ENCODE data around the gene GRM8. TPM values are rescaled to one million over a fixed set of nuclear protein-coding genes. Genes with fewer than 3 reads are reported as not detected.

The GRM8 gene
- total and polyA plus RNA-seq, 9 of the 15 experiments (the other 6 are each of a cell fraction or from before 2014, with no cell fraction given) = 0.13 TPM; not detected in 7

DNA sequence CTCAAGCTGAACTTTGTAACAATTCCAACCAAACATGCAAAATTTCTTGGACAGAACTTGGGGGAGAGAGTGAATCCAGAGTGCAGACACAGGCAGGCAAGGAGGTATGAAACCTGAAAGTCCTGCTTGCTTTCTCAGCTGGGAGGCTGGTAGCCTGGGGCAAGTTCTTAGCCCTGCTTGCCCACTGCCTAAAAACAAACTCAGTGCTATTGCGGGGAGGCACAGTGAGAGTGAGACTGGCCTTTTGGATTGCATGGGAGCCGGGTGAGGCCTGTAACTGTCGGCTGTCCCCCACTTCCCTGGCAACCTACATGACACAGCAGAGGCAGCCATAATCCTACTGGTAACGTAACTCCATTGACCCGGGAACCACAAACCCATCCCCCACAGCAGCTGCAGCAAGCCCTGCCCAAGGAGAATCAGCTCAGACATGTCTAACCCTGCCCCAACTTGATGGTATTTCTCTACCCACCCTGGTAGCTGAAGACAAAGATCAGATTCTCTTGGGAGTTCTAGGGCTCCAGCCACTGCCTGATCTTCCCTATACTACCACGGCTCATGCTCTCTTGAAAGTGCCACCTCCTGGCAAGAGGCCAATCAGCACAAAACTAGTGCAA lies 663.6 kb downstream of the GRM8 start:
- intact Hi-C loops (cut with micrococcal nuclease) (no loop called here), in situ Hi-C loops (cut with MboI) (no loop called here)
- WGBS (ENCODE audit: insufficient coverage, low coverage, missing lambda C conversion rate) = 0% methylated on average over 6 of the region's 6 CpGs
- Histone ChIP-seq H3K9me1 (ENCODE audit: control insufficient read depth, insufficient read depth, low read length) (no peaks in the 10 kb centered on the region), H3K79me2 (ENCODE audit: control insufficient read depth, insufficient read depth, low read length) (no peaks in the 10 kb centered on the region), H3K9ac (ENCODE audit: insufficient read depth in 1 of 2, low read depth in 2 of 2, low read length in 2 of 2) (no peak overlapping the region), H3K4me2 (ENCODE audit: insufficient read depth, low read length) (no peak overlapping the region), H2AFZ (ENCODE audit: low read depth, low read length) (no peak overlapping the region), H3K4me3 (no peak overlapping the region), H3K9me3 (replicated peaks; ENCODE audit: control insufficient read depth, insufficient read depth, low read depth, low read length) (no peaks in the 10 kb centered on the region), H4K20me1 (replicated peaks; ENCODE audit: control insufficient read depth, insufficient read depth, low read length) (no peaks in the 10 kb centered on the region), H3K36me3 (ENCODE audit: control insufficient read depth, insufficient read depth, low read length) (no peaks in the 10 kb centered on the region), H3K27ac (ENCODE audit: extremely low read depth, low read depth, low read length) (no peak overlapping the region), H3K27me3 (ENCODE audit: control insufficient read depth in 2 of 2, insufficient read depth in 2 of 2, low read length in 2 of 2) (no peaks in the 10 kb centered on the region), H3K4me1 (replicated peaks in 1 of 2; ENCODE audit: control insufficient read depth in 2 of 2, insufficient read depth in 2 of 2, low read length in 2 of 2) (no peaks in the 10 kb centered on the region)
- FAIRE-seq = no peak
- TF ChIP-seq, protein P1, sequence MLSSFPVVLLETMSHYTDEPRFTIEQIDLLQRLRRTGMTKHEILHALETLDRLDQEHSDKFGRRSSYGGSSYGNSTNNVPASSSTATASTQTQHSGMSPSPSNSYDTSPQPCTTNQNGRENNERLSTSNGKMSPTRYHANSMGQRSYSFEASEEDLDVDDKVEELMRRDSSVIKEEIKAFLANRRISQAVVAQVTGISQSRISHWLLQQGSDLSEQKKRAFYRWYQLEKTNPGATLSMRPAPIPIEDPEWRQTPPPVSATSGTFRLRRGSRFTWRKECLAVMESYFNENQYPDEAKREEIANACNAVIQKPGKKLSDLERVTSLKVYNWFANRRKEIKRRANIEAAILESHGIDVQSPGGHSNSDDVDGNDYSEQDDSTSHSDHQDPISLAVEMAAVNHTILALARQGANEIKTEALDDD (IDR thresholded peaks at IDR 0.05) = no peak
- TF ChIP-seq, protein P2, sequence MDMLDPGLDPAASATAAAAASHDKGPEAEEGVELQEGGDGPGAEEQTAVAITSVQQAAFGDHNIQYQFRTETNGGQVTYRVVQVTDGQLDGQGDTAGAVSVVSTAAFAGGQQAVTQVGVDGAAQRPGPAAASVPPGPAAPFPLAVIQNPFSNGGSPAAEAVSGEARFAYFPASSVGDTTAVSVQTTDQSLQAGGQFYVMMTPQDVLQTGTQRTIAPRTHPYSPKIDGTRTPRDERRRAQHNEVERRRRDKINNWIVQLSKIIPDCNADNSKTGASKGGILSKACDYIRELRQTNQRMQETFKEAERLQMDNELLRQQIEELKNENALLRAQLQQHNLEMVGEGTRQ (CRISPR knock-in tag; IDR thresholded peaks at IDR 0.05) = no peak
- no peak for TF ChIP-seq RUNX1 (IDR thresholded peaks at IDR 0.05; ENCODE audit: low read depth)
- TF ChIP-seq SMAD2 (IDR thresholded peaks at IDR 0.05; ENCODE audit: low read depth, low read length) = no peak
- TF ChIP-seq ZFP36 (IDR thresholded peaks at IDR 0.05; ENCODE audit: low read depth, low read length, partially characterized antibody) = peak; percentile 46
- TF ChIP-seq, protein P3, sequence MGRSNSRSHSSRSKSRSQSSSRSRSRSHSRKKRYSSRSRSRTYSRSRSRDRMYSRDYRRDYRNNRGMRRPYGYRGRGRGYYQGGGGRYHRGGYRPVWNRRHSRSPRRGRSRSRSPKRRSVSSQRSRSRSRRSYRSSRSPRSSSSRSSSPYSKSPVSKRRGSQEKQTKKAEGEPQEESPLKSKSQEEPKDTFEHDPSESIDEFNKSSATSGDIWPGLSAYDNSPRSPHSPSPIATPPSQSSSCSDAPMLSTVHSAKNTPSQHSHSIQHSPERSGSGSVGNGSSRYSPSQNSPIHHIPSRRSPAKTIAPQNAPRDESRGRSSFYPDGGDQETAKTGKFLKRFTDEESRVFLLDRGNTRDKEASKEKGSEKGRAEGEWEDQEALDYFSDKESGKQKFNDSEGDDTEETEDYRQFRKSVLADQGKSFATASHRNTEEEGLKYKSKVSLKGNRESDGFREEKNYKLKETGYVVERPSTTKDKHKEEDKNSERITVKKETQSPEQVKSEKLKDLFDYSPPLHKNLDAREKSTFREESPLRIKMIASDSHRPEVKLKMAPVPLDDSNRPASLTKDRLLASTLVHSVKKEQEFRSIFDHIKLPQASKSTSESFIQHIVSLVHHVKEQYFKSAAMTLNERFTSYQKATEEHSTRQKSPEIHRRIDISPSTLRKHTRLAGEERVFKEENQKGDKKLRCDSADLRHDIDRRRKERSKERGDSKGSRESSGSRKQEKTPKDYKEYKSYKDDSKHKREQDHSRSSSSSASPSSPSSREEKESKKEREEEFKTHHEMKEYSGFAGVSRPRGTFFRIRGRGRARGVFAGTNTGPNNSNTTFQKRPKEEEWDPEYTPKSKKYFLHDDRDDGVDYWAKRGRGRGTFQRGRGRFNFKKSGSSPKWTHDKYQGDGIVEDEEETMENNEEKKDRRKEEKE (IDR thresholded peaks at IDR 0.05; ENCODE audit: borderline replicate concordance in 1 of 2, control insufficient read depth in 1 of 2, low read depth in 2 of 2, low read length in 1 of 2) = no peak
- no peak for TF ChIP-seq PKNOX1 (IDR thresholded peaks at IDR 0.05)
- no peak for TF ChIP-seq HMGXB4 (CRISPR knock-in tag; IDR thresholded peaks at IDR 0.05)
- peak; percentile 20; the same call in 1 of the 2 replicates for TF ChIP-seq NFIC (IDR thresholded peaks at IDR 0.05)
- TF ChIP-seq STAT5B (CRISPR knock-in tag; IDR thresholded peaks at IDR 0.05) = no peak
- no peak for TF ChIP-seq NELFE (IDR thresholded peaks at IDR 0.05; ENCODE audit: insufficient read depth, insufficient read length)
- ATAC-seq = no peak
- DNase-seq (ENCODE audit: extremely low read depth in 1 of 4, low spot score in 3 of 4) = no peak
- no TSS peak for BruUV-seq (replicated peaks)
- ChIA-PET POLR2A (no interaction called here), CTCF (ENCODE audit: low intra/inter-chr PET ratio) (no interaction called here)

Measured in K562 (cell line).